Measurements from ENCODE around the gene RAB40B. TPM values are rescaled to one million over a fixed set of nuclear protein-coding genes. Genes with fewer than 3 reads are reported as not detected.

Gene RAB40B
- polyA plus RNA-seq, 1 of the 3 experiments (the other 2 are of a cell fraction) = 20.7 TPM

- TF ChIP-seq, protein P1, sequence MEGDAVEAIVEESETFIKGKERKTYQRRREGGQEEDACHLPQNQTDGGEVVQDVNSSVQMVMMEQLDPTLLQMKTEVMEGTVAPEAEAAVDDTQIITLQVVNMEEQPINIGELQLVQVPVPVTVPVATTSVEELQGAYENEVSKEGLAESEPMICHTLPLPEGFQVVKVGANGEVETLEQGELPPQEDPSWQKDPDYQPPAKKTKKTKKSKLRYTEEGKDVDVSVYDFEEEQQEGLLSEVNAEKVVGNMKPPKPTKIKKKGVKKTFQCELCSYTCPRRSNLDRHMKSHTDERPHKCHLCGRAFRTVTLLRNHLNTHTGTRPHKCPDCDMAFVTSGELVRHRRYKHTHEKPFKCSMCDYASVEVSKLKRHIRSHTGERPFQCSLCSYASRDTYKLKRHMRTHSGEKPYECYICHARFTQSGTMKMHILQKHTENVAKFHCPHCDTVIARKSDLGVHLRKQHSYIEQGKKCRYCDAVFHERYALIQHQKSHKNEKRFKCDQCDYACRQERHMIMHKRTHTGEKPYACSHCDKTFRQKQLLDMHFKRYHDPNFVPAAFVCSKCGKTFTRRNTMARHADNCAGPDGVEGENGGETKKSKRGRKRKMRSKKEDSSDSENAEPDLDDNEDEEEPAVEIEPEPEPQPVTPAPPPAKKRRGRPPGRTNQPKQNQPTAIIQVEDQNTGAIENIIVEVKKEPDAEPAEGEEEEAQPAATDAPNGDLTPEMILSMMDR (IDR thresholded peaks at IDR 0.05) = no peak
Measured at GRCh38 chr17:82693168-82693867, 5.2 kb downstream of the RAB40B start (continued).

DNA sequence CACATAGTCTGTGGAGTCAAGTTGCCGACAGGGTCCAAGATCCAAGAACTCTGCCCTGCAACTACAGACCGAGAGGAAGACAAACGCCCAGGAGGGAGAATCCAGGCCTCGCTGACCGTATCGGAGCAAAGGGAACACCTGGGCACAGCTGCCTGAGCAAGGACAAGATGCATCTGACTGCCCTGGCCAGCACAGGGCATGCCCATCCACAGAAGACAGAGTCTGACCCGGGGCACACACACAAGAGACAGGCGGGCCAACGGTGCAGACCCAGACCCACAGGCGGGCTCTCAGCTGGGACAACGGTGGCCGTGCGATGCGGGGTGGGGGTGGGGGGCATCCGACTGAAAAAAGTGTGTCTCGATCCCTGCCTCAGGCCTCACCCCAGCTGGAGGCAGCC lies 6.2 kb downstream of the RAB40B start:
- 0 out of 2 replicates have a peak, but pooled peaks cover 4% of the 10 kb centered on the region for H3K79me2 ChIP-seq (ENCODE audit: insufficient read depth)
- H2AFZ ChIP-seq (ENCODE audit: low read depth) = no peak overlapping the region
- H3K4me1 ChIP-seq (ENCODE audit: control insufficient read depth in 1 of 2, insufficient read depth in 2 of 2, low read depth in 1 of 2, low read length in 1 of 2) = peaks cover 0 to 5% of the 10 kb centered on the region in 2 experiments; a peak in 1 of 4 replicates
- no peak overlapping the region for H3K4me3 ChIP-seq (ENCODE audit: low read depth in 2 of 2, low read length in 1 of 2)
- no peaks in the 10 kb centered on the region for H3K27me3 ChIP-seq (ENCODE audit: insufficient read depth)
- peaks cover 0 to 8% of the 10 kb centered on the region in 2 experiments for H3K36me3 ChIP-seq (replicated peaks in 1 of 2; ENCODE audit: control insufficient read depth in 1 of 2, insufficient read depth in 2 of 2, low read length in 1 of 2)
- WGBS (ENCODE audit: low lambda C conversion rate) = 92% methylated on average over 15 of the region's 16 CpGs
- no peak overlapping the region for H3K4me2 ChIP-seq
- no peaks in the 10 kb centered on the region for H3F3A ChIP-seq (replicated peaks; ENCODE audit: insufficient read depth)
- no peak overlapping the region for H3K27ac ChIP-seq (ENCODE audit: low read depth in 2 of 2, low read length in 1 of 2)
- no peak overlapping the region for H3K9ac ChIP-seq
- ChIA-PET CTCF (interaction anchor here (1.0 to 1.5 kb wide), 2 partner anchors 24 to 82 kb away, joined by 3 to 5 read pairs; no protein-coding TSS in a partner anchor), POLR2A (no interaction called here)
- no peak for DNase-seq
- H4K20me1 ChIP-seq (ENCODE audit: insufficient read depth) = no peaks in the 10 kb centered on the region
- TF ChIP-seq MEF2A (IDR thresholded peaks at IDR 0.05; ENCODE audit: borderline replicate concordance, low read depth) (no peak), POLR2AphosphoS5 (IDR thresholded peaks at IDR 0.05; ENCODE audit: low read depth, low read length) (no peak), SIN3A (IDR thresholded peaks at IDR 0.05; ENCODE audit: borderline replicate concordance, low read depth, low read length) (no peak), TCF12 (IDR thresholded peaks at IDR 0.05) (no peak), FOSL2 (IDR thresholded peaks at IDR 0.05; ENCODE audit: borderline replicate concordance, low read depth) (no peak), RAD21 (IDR thresholded peaks at IDR 0.05; ENCODE audit: low read length) (no peak), GABPA (IDR thresholded peaks at IDR 0.05; ENCODE audit: low read depth) (no peak), ELF1 (IDR thresholded peaks at IDR 0.05) (no peak), GATA2 (CRISPR knock-in tag; IDR thresholded peaks at IDR 0.05) (no peak), FOXJ3 (CRISPR knock-in tag; IDR thresholded peaks at IDR 0.05) (no peak), MXI1 (IDR thresholded peaks at IDR 0.05; ENCODE audit: low read depth, low read length) (no peak), SMC3 (IDR thresholded peaks at IDR 0.05; ENCODE audit: low read depth, low read length) (no peak)
- TF ChIP-seq, protein P2, sequence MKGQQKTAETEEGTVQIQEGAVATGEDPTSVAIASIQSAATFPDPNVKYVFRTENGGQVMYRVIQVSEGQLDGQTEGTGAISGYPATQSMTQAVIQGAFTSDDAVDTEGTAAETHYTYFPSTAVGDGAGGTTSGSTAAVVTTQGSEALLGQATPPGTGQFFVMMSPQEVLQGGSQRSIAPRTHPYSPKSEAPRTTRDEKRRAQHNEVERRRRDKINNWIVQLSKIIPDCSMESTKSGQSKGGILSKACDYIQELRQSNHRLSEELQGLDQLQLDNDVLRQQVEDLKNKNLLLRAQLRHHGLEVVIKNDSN (IDR thresholded peaks at IDR 0.05; ENCODE audit: borderline replicate concordance, low read depth) = no peak
- H3K9me2 ChIP-seq = no peaks in the 10 kb centered on the region
- H3K9me3 ChIP-seq = no peaks in the 10 kb centered on the region; the same call in 1 of the 2 replicates
